Subcutaneous adipose tissue (tissue), 4 donors: Measurements from ENCODE around the gene MATN1. TPM values are rescaled to one million over a fixed set of nuclear protein-coding genes. Genes with fewer than 3 reads are reported as not detected.

ENCODE experiments used
- total RNA-seq, 4 donors: library from RNA; depleted of rRNA; stranded (reverse); fragments of >200 nt; gene quantifications; one replicate each; pipeline ENCODE4 v1.1.0, GENCODE V29; 2016
- TF ChIP-seq, protein P1 (sequence below): fragments of 450-650 bp; IDR thresholded peaks from one replicate; pipeline ENCODE4 v1.5.1; 2016; ENCODE audit warnings: low read depth, mild to moderate bottlenecking, control low read depth, antibody characterized with exemption, moderate library complexity

The MATN1 gene
- total RNA-seq, 4 donors from 2014 or later: not detected

DNA sequence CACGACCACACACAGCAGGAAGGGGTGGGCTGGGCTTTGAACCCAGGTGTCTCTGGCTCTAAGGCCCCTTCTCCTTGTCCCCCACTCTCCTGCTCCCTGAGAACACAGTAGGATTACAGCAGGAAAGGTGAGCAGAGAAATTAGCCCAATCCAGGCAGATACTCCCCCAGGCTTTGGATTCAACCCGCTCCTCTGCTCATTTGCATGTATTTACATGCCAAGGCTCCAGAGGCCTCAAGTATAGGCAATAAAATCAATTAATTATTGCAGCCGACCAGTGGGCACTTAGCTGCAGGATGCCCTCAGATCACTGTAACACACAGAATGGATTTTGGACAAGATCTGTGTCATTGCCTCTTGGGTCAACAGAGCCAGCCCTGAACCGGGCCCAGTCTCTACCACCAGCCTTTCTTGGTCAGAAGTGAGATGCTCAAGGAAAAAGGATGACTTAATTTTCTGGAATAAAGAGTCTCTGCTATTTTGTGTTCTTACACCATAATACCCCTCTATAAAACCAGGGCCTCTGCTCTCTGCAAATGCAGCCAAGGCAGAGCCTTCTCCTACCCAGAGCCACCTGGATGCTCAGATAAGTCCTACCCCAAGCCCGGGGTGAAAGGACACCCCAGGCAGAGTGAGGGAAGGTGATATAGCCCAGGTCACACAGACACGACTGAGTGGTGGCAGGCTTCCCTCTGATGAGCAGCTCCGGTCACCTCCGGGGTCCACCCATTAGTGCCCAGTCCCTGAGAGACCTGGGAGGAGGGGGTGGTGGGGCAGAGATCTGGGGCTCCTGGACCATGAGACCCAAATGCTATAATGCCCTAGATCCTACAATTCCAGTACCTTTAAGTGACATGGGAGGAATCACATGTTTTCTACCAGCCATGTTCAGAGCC lies 28.9 kb downstream of the MATN1 start:
- TF ChIP-seq, protein P1, sequence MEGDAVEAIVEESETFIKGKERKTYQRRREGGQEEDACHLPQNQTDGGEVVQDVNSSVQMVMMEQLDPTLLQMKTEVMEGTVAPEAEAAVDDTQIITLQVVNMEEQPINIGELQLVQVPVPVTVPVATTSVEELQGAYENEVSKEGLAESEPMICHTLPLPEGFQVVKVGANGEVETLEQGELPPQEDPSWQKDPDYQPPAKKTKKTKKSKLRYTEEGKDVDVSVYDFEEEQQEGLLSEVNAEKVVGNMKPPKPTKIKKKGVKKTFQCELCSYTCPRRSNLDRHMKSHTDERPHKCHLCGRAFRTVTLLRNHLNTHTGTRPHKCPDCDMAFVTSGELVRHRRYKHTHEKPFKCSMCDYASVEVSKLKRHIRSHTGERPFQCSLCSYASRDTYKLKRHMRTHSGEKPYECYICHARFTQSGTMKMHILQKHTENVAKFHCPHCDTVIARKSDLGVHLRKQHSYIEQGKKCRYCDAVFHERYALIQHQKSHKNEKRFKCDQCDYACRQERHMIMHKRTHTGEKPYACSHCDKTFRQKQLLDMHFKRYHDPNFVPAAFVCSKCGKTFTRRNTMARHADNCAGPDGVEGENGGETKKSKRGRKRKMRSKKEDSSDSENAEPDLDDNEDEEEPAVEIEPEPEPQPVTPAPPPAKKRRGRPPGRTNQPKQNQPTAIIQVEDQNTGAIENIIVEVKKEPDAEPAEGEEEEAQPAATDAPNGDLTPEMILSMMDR: no peak

DNA sequence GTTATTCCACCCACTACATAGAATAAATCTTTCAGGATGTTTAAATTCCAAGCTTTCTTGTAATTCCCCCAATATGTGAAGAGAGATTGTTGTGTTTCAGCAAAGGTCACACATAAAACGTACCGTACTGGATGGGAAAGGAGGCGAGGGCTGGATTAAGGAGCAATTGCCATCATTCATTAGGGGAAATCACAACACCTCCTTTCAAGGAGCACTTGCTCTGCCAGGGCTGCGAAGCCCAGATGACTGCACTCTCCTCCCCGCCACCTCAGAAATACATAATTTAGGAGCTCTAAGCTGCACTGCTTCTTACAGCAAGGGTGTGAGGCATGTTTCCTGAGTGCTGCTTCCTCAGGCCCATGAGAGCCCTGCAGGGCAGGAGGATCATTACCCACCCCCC lies 29.6 kb downstream of the MATN1 start:
- TF ChIP-seq, protein P1: no peak

DNA sequence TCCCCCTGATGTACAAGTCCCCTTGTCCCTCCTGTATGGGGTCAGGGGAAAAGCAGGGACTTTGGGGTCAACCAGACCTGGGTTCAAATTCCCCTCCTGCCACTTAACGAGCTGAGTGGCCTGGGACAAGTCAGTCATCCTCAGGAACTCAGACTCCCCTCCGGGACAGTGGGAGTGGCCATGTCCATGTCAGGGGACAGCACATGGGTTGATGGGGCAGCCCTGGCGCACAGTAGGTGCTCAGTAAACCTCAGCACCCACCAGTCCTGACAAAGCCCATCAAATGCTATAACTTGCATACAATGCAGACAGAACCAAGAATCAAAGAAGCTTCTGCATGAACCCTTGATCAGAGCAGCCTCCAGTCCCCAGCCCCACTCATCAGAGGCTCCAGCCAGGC lies 30.0 kb downstream of the MATN1 start:
- TF ChIP-seq, protein P1: no peak

DNA sequence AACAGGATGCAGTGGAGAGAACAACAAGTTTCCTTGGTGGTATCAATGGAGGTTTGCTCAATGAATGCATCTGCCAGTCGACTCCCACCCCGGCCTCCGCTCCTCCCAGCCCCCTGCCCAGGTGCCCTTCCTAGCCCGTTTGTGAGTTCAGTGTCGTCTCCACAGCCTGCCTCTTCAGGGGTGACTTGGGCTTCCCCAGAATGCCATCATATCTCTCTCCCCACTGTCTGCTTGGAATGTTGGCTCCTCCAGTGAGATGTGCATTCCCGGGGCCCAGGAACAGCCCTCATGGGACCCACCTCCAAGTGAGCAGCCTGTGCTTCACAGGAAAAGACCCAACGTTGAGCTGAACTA lies 30.5 kb downstream of the MATN1 start:
- TF ChIP-seq, protein P1: no peak

DNA sequence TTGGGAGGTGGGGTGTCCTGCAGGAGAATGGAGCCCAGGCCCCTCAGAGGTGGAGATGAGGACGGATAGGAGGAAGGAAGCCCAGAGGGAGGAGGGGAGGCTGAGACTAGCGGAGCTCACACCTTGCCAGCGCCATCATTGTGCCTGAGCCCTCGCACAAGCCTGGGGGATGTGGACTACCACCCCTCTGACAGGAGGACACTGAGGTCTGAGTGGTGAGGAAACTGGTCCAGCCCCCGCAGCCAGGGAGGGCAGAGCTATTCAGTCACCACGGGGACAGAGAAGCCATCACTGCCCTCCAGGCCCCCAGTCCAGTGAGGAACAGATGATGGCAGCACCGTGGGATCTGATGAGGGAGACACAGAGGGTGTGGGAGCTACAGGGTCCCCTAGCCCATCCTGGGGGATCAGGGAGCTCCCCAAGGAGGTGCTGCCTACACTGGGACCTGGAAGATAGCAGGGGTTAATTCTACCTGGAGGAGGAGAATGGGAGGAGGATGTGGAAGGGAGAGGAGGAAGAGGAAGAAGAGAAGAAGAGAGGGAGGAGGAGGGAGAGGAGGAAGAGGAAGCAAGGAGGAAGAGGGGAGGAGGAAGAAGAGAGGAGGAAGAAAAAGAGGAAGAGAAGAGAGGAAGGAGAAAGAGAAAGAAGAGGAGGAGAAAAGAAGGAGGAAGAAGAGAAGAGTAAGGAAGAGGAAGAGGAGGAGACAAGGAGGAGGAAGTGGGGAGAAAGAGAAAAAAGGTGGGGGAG lies 31.0 kb downstream of the MATN1 start:
- TF ChIP-seq, protein P1: no peak

DNA sequence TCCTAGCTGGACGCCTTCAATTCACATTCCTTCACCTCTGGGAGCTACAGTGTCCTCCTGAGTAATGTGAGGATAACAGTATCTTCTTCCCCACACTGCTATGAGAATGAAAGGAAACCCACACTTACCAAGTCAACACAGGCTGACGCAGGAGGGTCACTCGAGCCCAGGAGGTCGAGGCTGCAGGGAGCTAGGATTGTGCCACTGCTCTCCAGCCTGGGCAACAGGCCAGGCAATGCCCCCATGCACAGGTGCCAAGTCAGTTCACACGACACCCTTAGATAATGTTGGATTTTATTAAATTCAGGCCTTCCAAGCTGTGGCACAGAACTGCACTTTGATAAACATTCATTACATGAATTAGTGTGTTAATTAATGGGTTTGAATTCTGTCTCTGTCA lies 31.9 kb downstream of the MATN1 start:
- TF ChIP-seq, protein P1: no peak

DNA sequence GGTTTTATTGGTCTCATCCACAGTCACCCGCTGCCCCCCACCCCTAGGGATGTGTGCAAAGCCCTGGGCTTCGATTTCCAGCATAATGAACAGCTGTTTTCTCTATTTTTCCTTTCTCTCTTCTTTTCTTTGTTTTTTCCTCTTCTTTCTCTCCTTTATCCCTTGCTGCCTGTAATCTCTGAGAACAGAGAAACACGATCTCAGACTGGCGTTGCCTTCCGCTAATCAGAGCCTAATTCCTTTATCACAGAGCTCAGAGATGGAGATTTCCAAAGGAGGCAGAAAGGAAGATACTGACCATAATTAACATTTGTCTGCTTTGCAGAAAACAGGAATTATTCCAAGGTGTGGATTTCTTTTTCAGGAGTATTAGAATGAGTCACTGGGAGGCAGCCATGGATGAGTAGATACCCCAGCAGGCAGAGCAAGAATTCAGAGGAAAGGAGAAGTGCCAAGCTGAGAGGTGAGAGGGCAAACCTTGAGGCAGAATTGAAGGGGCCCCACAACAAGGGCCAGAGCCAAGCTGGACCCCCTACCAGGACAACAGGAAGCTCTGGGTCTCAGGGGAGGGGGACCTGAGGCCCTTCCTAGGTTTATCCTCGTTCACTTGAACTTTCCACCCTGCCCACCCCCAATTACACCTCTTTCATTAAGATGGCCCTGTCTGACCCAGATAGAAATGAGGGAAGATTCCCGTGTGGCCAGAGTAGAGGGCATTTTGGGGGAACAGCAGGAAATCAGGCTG lies 33.3 kb downstream of the MATN1 start:
- TF ChIP-seq, protein P1: no peak
